Activated CD4-positive, alpha-beta memory T cell treated with anti-CD3 and anti-CD28 coated beads for 36 hours (primary cell): ENCODE data around the gene MAMDC2. TPM values are rescaled to one million over a fixed set of nuclear protein-coding genes. Genes with fewer than 3 reads are reported as not detected.
A peak's percentile ranks its signal among the peaks of the same experiment; 100 is the strongest.

Source experiments
- CTCF ChIA-PET: fragments of 350-600 bp; sonication (Branson Sonifier 250); formaldehyde crosslinking; loops from one replicate; lab custom pipeline; 2021; ENCODE audit warnings: antibody characterized with exemption, inconsistent platforms; lab: Charles Lee
- POLR2A ChIA-PET: fragments of 350-600 bp; sonication (Branson Sonifier 250); formaldehyde crosslinking; loops from one replicate; lab custom pipeline; 2021; ENCODE audit warnings: antibody characterized with exemption; lab: Charles Lee
- DNase-seq: peaks from one replicate; pipeline ENCODE4 v3.0.0-alpha.2; 2020
- H3K27ac Mint-ChIP-seq: one replicate; pipeline ENCODE4 v1.8.0; 2021; ENCODE audit warnings: mixed read lengths
- H3K27me3 Mint-ChIP-seq: one replicate; pipeline ENCODE4 v1.8.0; 2021; ENCODE audit warnings: mixed read lengths
- H3K36me3 Mint-ChIP-seq: one replicate; pipeline ENCODE4 v1.8.0; 2021; ENCODE audit warnings: mixed read lengths
- H3K4me1 Mint-ChIP-seq: one replicate; pipeline ENCODE4 v1.8.0; 2021; ENCODE audit warnings: low read depth, mixed read lengths
- H3K4me3 Mint-ChIP-seq: one replicate; pipeline ENCODE4 v1.8.0; 2021; ENCODE audit warnings: mild to moderate bottlenecking, mixed read lengths
- H3K9me3 Mint-ChIP-seq: one replicate; pipeline ENCODE4 v1.8.0; 2021; ENCODE audit warnings: mixed read lengths
- intact Hi-C: fragments of 100-400 bp; cut with micrococcal nuclease; formaldehyde crosslinking; loops from one replicate; pipeline ENCODE4 v1.15.1; 2023
- total RNA-seq, 2 experiments: library from RNA; stranded (reverse); gene quantifications; one replicate each; pipeline ENCODE4 v1.2.3, GENCODE V29; 2021

The MAMDC2 gene
- total RNA-seq, 2 experiments from 2014 or later, result not detected

DNA sequence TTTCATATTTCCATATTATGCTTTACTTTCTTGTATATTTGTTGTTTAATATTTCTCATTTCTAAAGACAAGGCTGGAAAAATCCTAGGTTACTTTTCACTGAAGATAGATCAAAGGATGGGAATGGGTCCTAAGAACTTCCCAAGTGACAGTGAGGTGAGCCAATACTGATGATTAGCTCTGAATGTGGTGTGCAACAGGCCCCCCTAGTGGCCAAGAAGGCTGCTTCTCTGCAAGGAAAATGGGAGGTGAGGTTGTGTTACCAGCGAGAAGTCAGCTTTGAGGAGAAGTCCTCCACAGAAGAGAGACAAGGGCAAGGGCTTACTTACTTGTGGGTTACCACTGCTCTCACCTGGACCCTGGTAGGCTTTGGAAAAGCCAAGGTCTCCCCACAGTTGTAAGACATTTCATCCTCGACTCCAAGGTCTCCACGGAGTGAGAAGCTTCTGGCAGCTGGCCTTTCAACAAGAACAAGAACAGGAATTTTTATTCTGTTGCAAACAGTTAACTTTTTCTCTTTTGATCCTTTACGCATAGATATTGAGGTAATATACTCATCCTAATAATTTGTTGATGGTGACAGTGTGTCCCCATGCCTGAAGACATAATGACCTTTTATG is 69.9 kb downstream of the MAMDC2 start:
- ChIA-PET CTCF (interaction anchor here (0.6 to 7.2 kb wide), 14 partner anchors 8 to 785 kb away, joined by 3 to 107 read pairs (median 4); no protein-coding TSS in a partner anchor), POLR2A (no interaction called here)
- peaks cover 3% of the 10 kb centered on the region for H3K9me3 Mint-ChIP-seq
- peaks cover 5% of the 10 kb centered on the region for H3K27me3 Mint-ChIP-seq
- H3K4me3 Mint-ChIP-seq, result no peak overlapping the region
- no peak overlapping the region for H3K27ac Mint-ChIP-seq
- intact Hi-C loops, result loop anchor here (10.0 kb wide), 2 partner anchors 141 to 491 kb away; partner anchors contain the start of gene SMC5
- H3K4me1 Mint-ChIP-seq, result peaks cover 11% of the 10 kb centered on the region
- peak; percentile 31 for DNase-seq
- H3K36me3 Mint-ChIP-seq, result no peaks in the 10 kb centered on the region

DNA sequence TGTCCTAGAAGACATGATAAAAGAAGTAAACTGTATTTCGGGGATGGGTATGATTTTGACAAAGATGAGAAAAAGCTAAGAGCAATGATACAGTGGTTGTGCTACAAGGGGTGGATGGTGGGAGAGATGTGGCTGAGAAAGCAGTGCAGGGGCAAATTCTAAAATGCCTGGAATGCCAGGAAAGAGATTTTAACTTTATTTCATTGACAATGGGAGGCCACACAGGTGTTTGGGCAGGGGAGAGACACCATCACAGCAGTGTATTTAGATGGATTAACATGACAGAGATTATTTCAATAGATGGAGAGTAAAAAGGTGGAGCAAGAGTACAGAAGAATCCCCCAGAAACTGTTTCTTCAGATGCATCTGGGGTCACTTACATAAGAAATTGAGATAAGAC is 71.2 kb downstream of the MAMDC2 start:
- Mint-ChIP-seq H3K9me3 (peaks cover 3% of the 10 kb centered on the region), H3K36me3 (no peaks in the 10 kb centered on the region), H3K27ac (no peak overlapping the region), H3K27me3 (peaks cover 5% of the 10 kb centered on the region), H3K4me3 (no peak overlapping the region), H3K4me1 (peaks cover 11% of the 10 kb centered on the region)
- intact Hi-C loops, result loop anchor here (10.0 kb wide), 2 partner anchors 140 to 490 kb away; partner anchors contain the start of gene SMC5
- DNase-seq, result no peak
- ChIA-PET CTCF (interaction anchor here (1.4 to 7.2 kb wide), 2 partner anchors 145 to 479 kb away, joined by 3 to 107 read pairs; no protein-coding TSS in a partner anchor), POLR2A (no interaction called here)

DNA sequence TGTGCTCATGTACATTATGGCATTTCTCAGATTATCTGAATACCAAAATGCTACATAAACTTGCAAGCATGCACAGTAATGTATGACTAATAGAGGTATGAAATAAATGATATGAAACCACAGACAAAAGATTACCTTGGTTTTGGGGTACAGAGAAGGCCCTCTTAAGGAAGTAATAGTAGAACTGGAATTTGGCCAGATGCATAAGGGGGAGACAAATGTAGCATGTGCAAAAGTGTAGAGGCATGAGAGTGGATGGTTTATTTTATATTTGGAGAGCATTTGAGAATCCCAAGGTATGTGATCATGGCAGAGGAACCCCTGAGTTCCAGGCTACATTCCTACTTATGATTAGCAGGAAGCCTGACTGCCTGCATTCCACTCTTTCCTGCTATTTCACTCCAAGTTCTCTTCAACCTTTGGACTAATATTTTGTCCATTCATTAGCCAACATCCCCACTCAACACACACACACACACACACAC is 74.2 kb downstream of the MAMDC2 start:
- no peak for DNase-seq
- intact Hi-C loops, result loop anchor here (10.0 kb wide), 2 partner anchors 137 to 487 kb away; partner anchors contain the start of gene SMC5
- POLR2A ChIA-PET, result no interaction called here
- H3K4me1 Mint-ChIP-seq, result no peaks in the 10 kb centered on the region
- CTCF ChIA-PET, result no interaction called here
- H3K27me3 Mint-ChIP-seq, result no peaks in the 10 kb centered on the region
- no peak overlapping the region for H3K4me3 Mint-ChIP-seq
- H3K27ac Mint-ChIP-seq, result no peak overlapping the region
- H3K9me3 Mint-ChIP-seq, result peaks cover 3% of the 10 kb centered on the region
- no peaks in the 10 kb centered on the region for H3K36me3 Mint-ChIP-seq

DNA sequence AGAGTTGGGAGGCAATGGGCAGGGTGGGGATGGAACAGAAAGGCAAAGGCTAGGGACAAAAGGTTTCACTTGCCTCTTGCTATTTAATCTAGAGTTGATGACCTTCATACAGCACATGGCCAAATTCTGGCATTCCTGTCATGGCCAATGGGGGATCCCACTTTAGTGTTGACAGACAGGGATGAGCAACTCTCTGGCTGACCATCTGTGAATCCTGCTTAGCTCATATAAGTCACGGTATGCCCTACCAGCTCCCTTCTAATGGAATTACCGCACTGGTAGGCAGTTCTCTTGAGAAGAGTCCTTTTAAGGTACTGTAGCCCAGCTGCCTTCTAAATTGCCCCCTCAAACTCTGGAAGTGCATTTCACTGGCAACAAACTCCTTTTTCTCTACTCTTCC is 76.1 kb downstream of the MAMDC2 start:
- no peak for DNase-seq
- intact Hi-C loops, result loop anchor here (10.0 kb wide), 2 partner anchors 135 to 485 kb away; partner anchors contain the start of gene SMC5
- CTCF ChIA-PET, result interaction anchor here (1.6 to 5.4 kb wide), 2 partner anchors 8 to 148 kb away, joined by 5 to 46 read pairs; no protein-coding TSS in a partner anchor
- POLR2A ChIA-PET, result no interaction called here
- peaks cover 3% of the 10 kb centered on the region for H3K9me3 Mint-ChIP-seq
- no peaks in the 10 kb centered on the region for H3K36me3 Mint-ChIP-seq
- H3K27ac Mint-ChIP-seq, result no peak overlapping the region
- no peaks in the 10 kb centered on the region for H3K27me3 Mint-ChIP-seq
- H3K4me3 Mint-ChIP-seq, result no peak overlapping the region
- no peaks in the 10 kb centered on the region for H3K4me1 Mint-ChIP-seq

DNA sequence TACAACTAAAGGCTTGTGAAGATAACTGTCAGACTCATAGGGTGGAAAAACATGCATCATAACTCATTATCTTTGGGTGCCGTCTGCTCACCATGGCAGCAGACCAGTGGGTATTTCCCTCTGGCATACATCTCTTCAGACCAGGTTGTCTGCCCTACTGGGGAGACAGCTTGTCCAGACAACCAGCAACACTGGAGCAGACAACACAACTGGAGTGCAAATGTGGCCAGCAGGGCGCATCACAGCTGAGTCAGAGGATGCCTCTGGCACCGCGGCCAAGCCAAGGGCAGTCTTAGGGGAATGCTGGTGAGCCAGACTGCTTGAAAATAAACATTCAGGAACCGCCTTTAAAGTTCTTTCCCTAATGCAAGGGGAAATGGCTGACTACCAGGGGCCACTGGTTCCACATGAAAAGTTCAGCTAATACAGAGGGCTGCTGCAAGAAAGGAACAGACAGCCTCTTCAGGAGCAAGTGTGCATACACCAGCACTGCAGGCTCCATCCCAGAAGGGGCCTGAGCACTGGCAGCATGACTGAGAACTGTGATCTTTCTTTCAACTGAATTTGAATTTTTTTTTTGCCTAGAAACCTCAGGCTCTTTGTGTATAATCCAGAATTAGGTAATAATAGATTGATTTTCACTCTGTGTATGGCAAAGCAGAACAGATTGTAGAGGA is 77.3 kb downstream of the MAMDC2 start:
- DNase-seq, result peak; percentile 15
- ChIA-PET POLR2A (no interaction called here), CTCF (interaction anchor here (0.6 to 5.4 kb wide), 3 partner anchors 9 to 482 kb away, joined by 3 to 46 read pairs (median 5); no protein-coding TSS in a partner anchor)
- Mint-ChIP-seq H3K27ac (no peak overlapping the region), H3K4me3 (no peak overlapping the region), H3K36me3 (no peaks in the 10 kb centered on the region), H3K4me1 (no peaks in the 10 kb centered on the region), H3K9me3 (peaks cover 3% of the 10 kb centered on the region), H3K27me3 (no peaks in the 10 kb centered on the region)
- intact Hi-C loops, result no loop called here

DNA sequence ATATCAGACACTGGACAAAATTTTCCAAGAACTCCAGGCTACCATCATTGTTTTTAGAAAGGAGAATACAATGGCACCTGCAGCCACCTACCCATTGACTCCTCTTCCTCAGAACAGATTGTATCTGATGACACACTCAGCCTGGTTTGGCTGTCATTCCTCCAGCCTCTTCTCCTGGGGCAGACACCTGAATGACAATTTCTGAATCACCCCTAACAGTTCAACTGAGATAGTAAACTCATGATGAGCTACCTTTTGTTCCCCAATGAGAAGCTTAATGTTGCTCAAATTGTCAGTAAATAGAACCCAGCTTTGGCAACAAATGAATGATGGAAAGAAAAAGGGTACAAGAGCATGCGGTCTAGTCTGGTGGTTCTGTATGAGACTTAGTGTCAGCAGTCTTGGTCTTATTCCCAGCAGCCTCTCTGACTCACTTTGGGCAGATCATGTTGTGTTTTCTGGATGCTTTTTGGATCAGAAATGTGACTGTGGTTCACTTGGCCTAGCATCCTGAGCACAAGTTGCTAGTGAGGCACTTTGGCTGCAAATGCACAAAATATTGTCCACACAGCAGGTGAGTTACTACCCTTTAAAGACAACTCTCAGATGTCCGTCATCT is 78.3 kb downstream of the MAMDC2 start:
- peaks cover 3% of the 10 kb centered on the region for H3K9me3 Mint-ChIP-seq
- CTCF ChIA-PET, result interaction anchor here (5.4 kb wide), 1 partner anchor 10 kb away, joined by 46 read pairs; no protein-coding TSS in a partner anchor
- intact Hi-C loops, result no loop called here

DNA sequence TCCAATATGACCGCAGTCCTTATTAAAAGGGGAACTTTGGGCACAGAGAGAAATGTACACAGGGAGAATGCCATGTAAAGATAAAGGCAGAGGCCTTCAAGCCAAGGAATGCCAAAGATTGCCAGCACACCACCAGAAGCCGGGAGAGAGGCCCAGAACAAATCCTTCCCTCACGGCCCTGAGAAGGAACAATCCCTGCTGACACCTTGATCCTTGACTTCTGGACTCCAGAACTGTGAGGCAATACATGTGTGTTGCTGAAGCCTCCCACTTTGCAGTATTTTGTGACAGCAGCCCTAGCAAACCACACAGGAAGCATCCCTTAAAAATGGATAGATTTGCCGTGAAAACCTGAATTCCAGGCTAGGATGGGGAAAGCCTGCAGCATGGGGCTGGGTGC is 80.0 kb downstream of the MAMDC2 start:
- H3K4me3 Mint-ChIP-seq, result no peak overlapping the region
- H3K4me1 Mint-ChIP-seq, result no peaks in the 10 kb centered on the region

More for the DNA sequence above, 78.3 kb downstream of the MAMDC2 start:
- DNase-seq, result no peak
- no peaks in the 10 kb centered on the region for H3K4me1 Mint-ChIP-seq
- H3K36me3 Mint-ChIP-seq, result no peaks in the 10 kb centered on the region
- POLR2A ChIA-PET, result no interaction called here
- no peaks in the 10 kb centered on the region for H3K27me3 Mint-ChIP-seq
- H3K27ac Mint-ChIP-seq, result no peak overlapping the region
- H3K4me3 Mint-ChIP-seq, result no peak overlapping the region

DNA sequence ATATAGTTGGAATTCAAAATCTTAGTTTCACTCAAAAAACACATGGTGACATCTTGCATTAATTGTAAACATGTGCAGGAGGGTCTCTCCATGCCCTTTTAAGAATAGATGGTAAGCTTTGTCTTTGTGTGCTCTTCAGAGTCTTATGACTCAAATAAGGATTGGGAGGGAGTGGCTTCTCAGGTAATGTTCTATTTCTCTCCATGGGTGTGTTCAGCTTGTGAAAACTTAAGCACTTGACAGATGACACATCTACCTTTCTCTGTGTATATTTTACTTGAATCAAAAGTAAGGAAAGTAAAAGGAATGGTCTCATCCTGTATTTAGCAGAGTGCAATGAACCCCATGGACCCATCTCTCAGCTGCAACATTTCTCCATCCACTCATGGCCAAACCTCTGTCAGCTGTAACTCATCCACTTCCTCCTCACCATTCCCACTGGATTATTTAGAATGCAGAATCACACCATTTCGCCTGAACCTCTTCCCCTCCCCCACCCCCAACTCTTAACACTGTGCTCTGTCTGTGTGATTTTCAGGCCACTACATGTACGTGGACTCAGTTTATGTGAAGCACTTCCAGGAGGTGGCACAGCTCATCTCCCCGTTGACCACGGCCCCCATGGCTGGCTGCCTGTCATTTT is 82.1 kb downstream of the MAMDC2 start:
- ChIA-PET CTCF (interaction anchor here (1.2 to 2.1 kb wide), 3 partner anchors 12 to 15 kb away, joined by 4 to 9 read pairs (median 4); no protein-coding TSS in a partner anchor), POLR2A (no interaction called here)
- Mint-ChIP-seq H3K27ac (no peak overlapping the region), H3K4me3 (no peak overlapping the region), H3K27me3 (no peaks in the 10 kb centered on the region), H3K4me1 (no peaks in the 10 kb centered on the region), H3K36me3 (no peaks in the 10 kb centered on the region), H3K9me3 (no peaks in the 10 kb centered on the region)
- no peak for DNase-seq
- intact Hi-C loops, result no loop called here

More for the DNA sequence above, 80.0 kb downstream of the MAMDC2 start:
- DNase-seq, result no peak
- CTCF ChIA-PET, result interaction anchor here (5.4 kb wide), 1 partner anchor 12 kb away, joined by 46 read pairs; no protein-coding TSS in a partner anchor
- intact Hi-C loops, result no loop called here
- no peak overlapping the region for H3K27ac Mint-ChIP-seq
- no peaks in the 10 kb centered on the region for H3K36me3 Mint-ChIP-seq
- POLR2A ChIA-PET, result no interaction called here
- no peaks in the 10 kb centered on the region for H3K9me3 Mint-ChIP-seq
- H3K27me3 Mint-ChIP-seq, result no peaks in the 10 kb centered on the region

DNA sequence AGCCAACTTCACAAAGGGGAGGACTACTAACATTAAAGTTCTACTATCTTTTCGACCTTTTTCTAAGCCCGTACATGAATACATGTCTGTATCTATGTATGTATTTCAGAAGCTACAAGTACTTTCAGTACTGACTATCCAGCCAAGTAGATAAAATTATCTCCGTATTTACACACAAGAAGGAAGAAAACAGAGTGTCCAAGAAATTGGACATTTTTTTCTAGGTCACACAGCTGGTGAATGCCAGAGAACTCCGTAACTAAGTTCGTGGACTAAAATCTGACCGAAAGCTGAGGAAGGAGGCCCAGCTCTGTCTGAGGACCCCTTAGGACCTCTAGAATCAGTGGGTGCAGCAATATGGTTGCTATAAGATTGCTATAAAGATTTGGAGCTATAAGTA is 83.4 kb downstream of the MAMDC2 start:
- Mint-ChIP-seq H3K36me3 (no peaks in the 10 kb centered on the region), H3K27me3 (no peaks in the 10 kb centered on the region), H3K9me3 (no peaks in the 10 kb centered on the region), H3K27ac (no peak overlapping the region), H3K4me1 (no peaks in the 10 kb centered on the region), H3K4me3 (no peak overlapping the region)
- no peak for DNase-seq
- ChIA-PET POLR2A (no interaction called here), CTCF (interaction anchor here (0.9 kb wide), 1 partner anchor 16 kb away, joined by 3 read pairs; no protein-coding TSS in a partner anchor)
- intact Hi-C loops, result no loop called here

DNA sequence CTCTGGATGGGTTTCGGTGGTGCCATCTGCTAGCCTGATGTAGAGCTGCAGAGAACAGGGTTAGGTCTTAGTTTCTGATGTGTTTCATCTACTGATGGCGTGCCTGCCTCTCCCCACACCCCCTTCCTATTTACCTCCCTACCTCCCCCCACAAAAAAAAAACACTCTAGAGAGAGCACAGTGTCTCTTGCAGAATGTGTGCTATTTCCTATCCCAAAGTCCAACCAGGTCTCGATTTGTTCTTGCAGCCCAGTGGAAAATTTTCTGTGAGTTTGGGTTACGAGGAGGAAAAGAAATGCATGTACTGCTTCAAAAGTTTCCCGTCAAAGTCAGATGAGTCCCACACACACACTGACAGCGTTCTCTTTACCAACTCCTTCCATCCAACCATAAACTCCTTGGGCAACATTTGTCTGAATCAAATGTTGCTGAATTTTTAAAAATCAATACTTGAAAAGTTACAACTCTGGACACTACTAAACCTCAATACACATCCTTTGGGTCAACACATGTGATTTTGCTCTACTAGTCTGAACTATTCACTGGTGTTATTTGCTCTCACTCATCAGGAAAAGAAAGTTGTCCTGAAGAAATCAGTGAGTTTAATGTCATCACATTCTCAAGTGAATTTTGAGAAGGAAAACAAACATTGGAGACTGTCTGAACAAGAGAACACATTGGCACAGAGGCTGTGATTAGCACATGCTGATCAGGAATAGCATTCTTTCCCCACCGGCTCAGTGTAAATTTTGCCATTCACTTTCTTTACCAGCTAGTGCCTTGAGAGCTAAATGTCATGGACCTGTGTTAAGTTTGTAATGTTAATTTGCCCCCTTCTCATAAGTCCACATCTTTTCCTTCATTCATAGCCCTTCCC is 84.1 kb downstream of the MAMDC2 start:
- POLR2A ChIA-PET, result no interaction called here
- Mint-ChIP-seq H3K27me3 (no peaks in the 10 kb centered on the region), H3K27ac (no peak overlapping the region), H3K9me3 (no peaks in the 10 kb centered on the region), H3K36me3 (no peaks in the 10 kb centered on the region), H3K4me1 (no peaks in the 10 kb centered on the region), H3K4me3 (no peak overlapping the region)
- no peak for DNase-seq
- intact Hi-C loops, result no loop called here
- CTCF ChIA-PET, result interaction anchor here (0.9 to 1.7 kb wide), 2 partner anchors 16 to 17 kb away, joined by 3 to 5 read pairs; no protein-coding TSS in a partner anchor

DNA sequence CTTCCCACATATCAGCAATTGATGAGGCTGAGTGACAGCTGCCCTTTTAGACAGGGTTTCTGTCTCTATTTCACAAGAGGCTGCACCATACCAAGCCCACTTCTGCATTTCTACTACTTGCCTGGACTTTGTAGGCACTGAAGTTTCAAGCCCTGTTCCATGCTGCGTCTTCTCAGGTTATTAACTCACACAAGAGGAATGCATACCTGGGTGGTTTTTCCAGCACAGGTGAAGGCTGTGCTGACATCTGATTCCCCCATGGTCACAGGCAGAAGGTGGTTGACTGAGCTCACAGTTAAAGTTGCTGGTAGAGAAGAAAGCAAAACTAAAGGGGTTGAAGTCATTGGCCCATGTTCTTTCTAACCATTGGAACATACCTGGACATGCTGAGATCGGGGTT is 86.6 kb downstream of the MAMDC2 start:
- Mint-ChIP-seq H3K4me3 (no peak overlapping the region), H3K9me3 (no peaks in the 10 kb centered on the region), H3K27me3 (no peaks in the 10 kb centered on the region), H3K4me1 (no peaks in the 10 kb centered on the region), H3K27ac (no peak overlapping the region), H3K36me3 (no peaks in the 10 kb centered on the region)
- POLR2A ChIA-PET, result no interaction called here
- CTCF ChIA-PET, result interaction anchor here (1.1 kb wide), 1 partner anchor 19 kb away, joined by 5 read pairs; no protein-coding TSS in a partner anchor
- intact Hi-C loops, result no loop called here
- DNase-seq, result no peak
